GM19468 (cell line): Measurements from ENCODE around the gene MUC5B.

Experiments used
- ATAC-seq: cut with Tn5 transposase; IDR thresholded peaks from one replicate; pipeline ENCODE4 v1.9.1; 2021; ENCODE audit warnings: mild to moderate bottlenecking, moderate library complexity, moderate number of reproducible peaks; ENCODE audit not compliant: unreplicated experiment; ENCODE audit errors: extremely low read depth

Gene MUC5B

GRCh38 chr11:1292644-1293618 is 70.1 kb downstream of the MUC5B start:
- no peak for ATAC-seq

GRCh38 chr11:1293619-1294015 is 70.8 kb downstream of the MUC5B start:
- no peak for ATAC-seq

- no peak for ATAC-seq
These were observed 72.2 kb downstream of the MUC5B start for GRCh38 chr11:1295086-1295485.

- no peak for ATAC-seq
These were observed 72.7 kb downstream of the MUC5B start for GRCh38 chr11:1295591-1295990.

- no peak for ATAC-seq
These were observed 73.4 kb downstream of the MUC5B start for GRCh38 chr11:1296287-1296686.

GRCh38 chr11:1297011-1297575 is 74.2 kb downstream of the MUC5B start:
- no peak for ATAC-seq

GRCh38 chr11:1297576-1298473 is 75.0 kb downstream of the MUC5B start:
- no peak for ATAC-seq

- no peak for ATAC-seq
These were observed 76.0 kb downstream of the MUC5B start for GRCh38 chr11:1298695-1299492.

- ATAC-seq: no peak
These were observed 76.8 kb downstream of the MUC5B start for GRCh38 chr11:1299621-1300020.

GRCh38 chr11:1300121-1300520 is 77.3 kb downstream of the MUC5B start:
- no peak for ATAC-seq

- ATAC-seq: no peak
These were observed 77.8 kb downstream of the MUC5B start for GRCh38 chr11:1300569-1301187.

- no peak for ATAC-seq
These were observed 78.5 kb downstream of the MUC5B start for GRCh38 chr11:1301220-1302000.

GRCh38 chr11:1302041-1302460 is 79.2 kb downstream of the MUC5B start:
- no peak for ATAC-seq

- ATAC-seq: no peak
These were observed 79.7 kb downstream of the MUC5B start for GRCh38 chr11:1302461-1303125.

- no peak for ATAC-seq
These were observed 80.4 kb downstream of the MUC5B start for GRCh38 chr11:1303126-1303821.

GRCh38 chr11:1303973-1304372 is 81.1 kb downstream of the MUC5B start:
- ATAC-seq: no peak

- no peak for ATAC-seq
These were observed 81.5 kb downstream of the MUC5B start for GRCh38 chr11:1304380-1304779.
